Spleen (tissue), 7 donors: ENCODE measurements around the gene SLC11A2.

Experiments
- CTCF ChIP-seq, 11 experiments: fragments of 200-600 bp in 7 of 11; fragments of 450-650 bp in 4 of 11; sonication (generic) in 4 of 11; IDR thresholded peaks in 8 of 11; conservative IDR thresholded peaks in 3 of 11; 1 replicate in 7 of 11; 2 replicates in 4 of 11; pipeline versions ENCODE4 v1.4.0 to v1.8.0; 2016 to 2021; ENCODE audit warnings: antibody characterized with exemption in 11 of 11, inconsistent platforms in 4 of 11, mild to moderate bottlenecking in 1 of 11
- POLR2A ChIP-seq, 3 donors: fragments of 450-650 bp; IDR thresholded peaks; one replicate each; pipeline ENCODE4 v1.5.1; 2017; ENCODE audit warnings: antibody characterized with exemption in 3 of 3, mild to moderate bottlenecking in 1 of 3
- POLR2AphosphoS5 ChIP-seq, 3 donors: sonication (generic); formaldehyde crosslinking; IDR thresholded peaks; one replicate each; pipeline ENCODE4 v1.5.1; 2017; ENCODE audit warnings: antibody characterized with exemption in 3 of 3
- donor health status: DM: no; HTN: no; CAD: no; lungs with moderate emphysema.
- donor health status: DM: no; HTN: no; CAD: no.
- donor health status: DM: no; HTN: no; CAD: no.

GRCh38 chr12:50955697-50956096 is 70.5 kb downstream of the SLC11A2 start:
- no peak for TF ChIP-seq POLR2A (IDR thresholded peaks at IDR 0.05)
- no peak for TF ChIP-seq CTCF (IDR thresholded peaks at IDR 0.05 in 8 of 11, conservative IDR thresholded peaks at IDR 0.05 in 3 of 11)
- no peak for TF ChIP-seq POLR2AphosphoS5 (IDR thresholded peaks at IDR 0.05)
